Activated CD8-positive, alpha-beta memory T cell treated with anti-CD3 and anti-CD28 coated beads, Interleukin-2, amount 50 U/mL, for 48 hours (primary cell): ENCODE measurements around the gene SLC44A4.
A peak's percentile ranks its signal among the peaks of the same experiment; 100 is the strongest.
"Not testable (repeated sequence)": the region's sequence is repeated elsewhere in the genome, so short reads cannot be mapped to it uniquely, and the experiment has no call there.

Source experiments
- DNase-seq: peaks from one replicate; pipeline ENCODE4 v3.0.0-alpha.2; 2020

Gene SLC44A4

DNA sequence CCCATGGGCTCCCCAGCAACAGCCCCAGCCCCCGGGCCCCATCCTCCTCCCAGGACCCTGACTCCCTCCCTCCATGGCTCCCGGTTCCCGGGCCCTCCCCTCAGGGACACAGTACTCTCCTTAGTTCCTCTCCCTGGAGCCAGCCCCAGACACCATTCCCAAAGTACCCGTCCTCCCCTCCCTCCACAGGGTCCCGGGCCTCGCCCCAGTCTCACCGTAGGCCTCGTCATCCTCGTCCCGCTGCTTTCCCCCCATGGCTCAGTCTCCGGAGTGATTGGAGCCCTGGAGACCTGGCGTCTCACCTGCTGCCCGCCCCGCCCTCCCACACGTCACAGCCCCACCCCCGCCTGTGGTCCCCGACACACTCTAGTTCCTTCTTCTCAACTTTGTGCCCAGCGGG, at the start of gene SLC44A4:
Gene SLC44A4 (minus strand): TSS at position 272 of the 400 bp plus-strand sequence. CDS start 17 bp downstream, at position 255.
- no peak for DNase-seq

DNA sequence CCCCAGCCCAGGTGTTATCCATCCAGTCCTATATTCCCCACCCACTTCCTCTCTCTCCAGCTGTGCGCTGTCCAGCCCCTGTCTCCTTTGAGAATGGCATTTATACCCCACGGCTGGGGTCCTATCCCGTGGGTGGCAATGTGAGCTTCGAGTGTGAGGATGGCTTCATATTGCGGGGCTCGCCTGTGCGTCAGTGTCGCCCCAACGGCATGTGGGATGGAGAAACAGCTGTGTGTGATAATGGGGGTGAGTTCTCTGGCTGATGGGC, 49.8 kb upstream of the SLC44A4 start:
- no peak for DNase-seq

DNA sequence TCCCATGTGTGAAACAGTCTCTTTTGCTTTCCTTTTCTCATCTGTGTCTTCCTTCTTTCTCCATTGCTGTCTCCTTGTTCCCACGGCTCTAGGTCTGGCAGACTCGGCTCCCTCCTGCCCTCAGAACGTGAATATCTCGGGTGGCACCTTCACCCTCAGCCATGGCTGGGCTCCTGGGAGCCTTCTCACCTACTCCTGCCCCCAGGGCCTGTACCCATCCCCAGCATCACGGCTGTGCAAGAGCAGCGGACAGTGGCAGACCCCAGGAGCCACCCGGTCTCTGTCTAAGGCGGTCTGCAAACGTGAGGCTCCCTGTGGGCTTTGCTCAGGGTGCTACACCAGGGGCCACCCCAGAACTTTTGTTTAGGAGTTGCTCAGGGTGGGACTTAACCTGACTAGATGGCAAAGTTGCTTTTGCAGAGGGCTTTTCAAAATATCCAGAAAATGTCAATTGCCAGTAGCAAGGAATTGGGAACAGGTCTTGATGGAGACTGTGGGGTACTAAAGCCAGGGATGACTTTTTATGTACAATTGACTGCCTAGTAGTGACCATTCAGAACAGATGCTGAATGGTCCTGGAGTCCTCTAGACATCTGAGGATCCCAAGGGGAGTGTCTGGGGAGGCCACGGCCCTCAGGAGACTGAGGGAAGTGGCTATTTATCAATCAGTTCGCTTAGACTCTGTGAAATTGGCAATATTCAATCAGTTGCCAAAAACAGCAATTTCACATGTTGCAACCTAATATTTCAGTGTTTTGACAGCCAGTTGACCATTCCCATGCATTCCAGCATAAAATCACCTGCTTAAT, 49.3 kb upstream of the SLC44A4 start:
- DNase-seq: no peak

DNA sequence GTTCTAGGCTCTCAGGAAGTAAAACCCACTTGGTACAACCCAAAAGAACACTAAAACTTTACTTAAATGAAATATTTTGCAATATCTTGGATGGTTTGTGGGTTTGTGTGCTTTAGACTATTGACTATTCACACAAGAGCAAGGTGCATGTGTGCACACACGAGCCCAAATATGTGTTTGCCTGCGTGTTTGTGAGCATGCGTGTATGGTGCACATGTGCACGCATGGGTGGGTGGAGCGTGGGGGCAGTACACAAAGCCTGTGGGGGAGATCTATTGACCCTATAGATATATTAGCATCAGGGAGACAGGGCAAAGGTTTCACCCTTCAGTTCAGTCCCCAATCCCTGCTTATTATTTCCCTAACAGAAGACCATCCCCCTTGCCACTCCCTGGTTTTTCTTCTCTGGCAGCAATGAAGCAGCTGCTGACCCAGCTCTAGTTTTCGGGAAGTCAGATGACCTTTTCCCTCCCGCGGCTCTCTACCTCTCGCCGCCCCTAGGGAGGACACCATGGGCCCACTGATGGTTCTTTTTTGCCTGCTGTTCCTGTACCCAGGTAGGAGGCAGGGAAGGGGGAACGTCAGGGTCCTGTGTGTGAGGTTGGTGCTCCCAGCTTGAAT, 48.6 kb upstream of the SLC44A4 start, which contains the start of gene C2:
Gene C2 (plus strand): TSS at position 476 of the 621 bp plus-strand sequence. CDS start 36 bp downstream, at position 512.
- no peak for DNase-seq

DNA sequence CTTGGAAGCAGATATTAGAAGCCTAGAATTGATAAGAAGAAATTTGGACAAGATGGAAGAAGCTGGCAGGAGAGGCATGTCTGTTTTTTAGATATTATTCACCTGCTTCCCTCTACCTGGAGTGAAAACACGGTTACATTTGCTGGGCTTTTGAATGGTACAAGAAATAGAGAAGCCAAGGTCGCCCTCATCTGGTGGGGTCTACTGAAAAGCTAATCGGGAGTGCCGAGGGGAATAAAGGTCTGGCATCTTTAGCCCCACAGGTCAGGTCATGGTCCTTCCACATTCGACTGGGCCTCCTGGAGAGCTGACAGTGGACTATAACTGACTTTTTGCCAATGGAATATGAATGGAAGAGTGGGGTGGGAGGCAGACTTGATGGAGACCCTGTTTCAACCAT, 44.1 kb upstream of the SLC44A4 start:
- no peak for DNase-seq

DNA sequence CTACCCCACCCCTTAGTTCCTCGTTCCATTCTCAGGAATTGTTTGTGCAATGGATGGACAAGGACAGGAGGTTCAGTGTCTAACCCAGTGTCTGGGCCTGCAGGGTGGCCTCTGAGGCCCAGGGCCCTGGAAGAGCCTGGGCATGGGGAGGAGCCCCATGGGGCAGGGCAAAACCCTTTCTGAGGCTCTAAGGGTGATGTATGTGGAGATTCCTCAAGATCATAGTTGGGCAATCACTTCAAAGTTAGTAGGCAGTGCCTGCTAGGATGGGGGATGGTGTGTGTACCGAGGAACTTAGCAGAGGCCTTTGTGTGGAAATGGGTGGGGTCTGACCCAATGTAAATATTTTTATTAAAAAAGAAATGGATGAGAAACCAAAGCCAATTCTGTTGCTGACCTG, 42.0 kb upstream of the SLC44A4 start:
- DNase-seq: no peak

DNA sequence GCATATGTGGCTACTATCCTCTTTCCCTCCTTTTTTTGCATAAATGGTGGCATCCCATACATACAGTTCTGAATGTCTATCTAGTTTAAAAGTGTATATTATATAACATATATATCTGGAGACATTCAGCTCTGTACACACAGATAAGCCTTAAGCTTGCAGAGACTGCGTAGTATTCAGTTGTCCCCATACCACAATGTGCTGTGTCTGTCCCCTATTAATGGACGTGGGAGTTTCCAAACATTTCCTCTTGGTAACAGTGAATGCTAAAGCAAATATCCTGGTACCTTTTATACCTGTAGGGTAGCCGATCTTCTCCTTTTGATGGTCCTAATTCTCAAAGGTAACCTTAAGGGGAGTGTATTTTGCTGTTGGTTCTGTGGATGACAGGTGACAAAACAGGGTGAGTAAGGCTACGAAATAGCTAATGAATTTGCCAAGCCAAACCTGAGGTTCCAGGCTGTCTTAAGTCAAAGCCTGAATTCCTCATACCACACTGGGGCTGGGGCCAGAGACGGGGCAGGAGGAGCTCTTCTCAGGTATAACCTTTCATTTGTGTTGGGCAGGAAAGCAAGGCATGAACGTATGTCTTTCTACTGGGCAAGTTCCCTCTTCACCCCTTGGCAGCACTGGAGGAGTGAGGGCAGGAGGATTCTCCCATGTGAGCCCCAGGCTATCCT, 41.0 kb upstream of the SLC44A4 start:
- no peak for DNase-seq

DNA sequence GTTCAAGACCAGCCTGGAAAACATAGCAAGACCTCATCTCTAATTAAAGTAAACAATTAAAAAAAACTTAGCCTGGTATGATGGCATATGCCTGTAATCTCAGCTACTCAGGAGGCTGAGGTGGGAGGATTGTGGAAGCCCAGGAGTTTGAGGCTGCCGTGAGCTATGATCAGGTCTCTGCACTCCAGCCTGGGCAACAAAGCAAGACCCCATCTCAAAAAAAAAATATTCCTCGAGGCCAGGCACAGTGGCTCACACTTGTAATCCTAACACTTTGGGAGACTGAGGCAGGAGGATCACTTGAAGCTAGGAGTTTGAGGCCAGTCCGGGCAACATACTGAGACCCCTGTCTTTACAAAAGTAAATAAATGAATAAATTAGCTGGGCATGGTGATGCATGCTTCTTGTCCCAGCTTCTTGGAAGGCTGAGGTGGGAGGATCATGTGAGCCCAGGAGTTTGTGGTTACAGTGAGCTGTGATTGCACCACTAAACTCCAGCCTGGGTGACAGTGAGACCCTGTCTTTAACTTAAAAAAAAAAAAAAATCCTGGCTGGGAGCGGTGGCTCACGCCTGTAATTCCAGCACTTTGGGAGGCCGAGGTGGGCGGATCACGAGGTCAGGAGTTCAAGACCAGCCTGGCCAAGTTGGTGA, 39.4 kb upstream of the SLC44A4 start:
- no peak for DNase-seq

DNA sequence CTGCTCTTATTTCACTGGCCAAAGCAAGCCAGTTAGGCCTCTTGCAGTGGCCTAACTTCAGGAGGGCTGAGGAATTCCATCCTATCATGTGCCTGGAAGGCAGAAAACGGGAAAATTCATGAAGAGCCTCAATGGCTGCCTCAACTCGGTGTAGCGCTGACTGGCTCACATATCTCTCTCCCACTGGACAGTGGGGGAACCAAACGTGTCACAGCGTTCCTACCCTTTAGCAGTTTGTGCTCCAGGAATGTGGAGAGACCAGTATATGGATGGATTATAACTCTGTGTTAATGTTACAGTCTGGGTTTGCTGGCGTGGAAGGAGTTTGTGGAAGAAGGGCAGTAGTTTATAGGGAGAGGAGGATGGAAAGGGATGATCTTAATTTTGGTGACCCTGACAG, 37.0 kb upstream of the SLC44A4 start:
- DNase-seq: no peak

DNA sequence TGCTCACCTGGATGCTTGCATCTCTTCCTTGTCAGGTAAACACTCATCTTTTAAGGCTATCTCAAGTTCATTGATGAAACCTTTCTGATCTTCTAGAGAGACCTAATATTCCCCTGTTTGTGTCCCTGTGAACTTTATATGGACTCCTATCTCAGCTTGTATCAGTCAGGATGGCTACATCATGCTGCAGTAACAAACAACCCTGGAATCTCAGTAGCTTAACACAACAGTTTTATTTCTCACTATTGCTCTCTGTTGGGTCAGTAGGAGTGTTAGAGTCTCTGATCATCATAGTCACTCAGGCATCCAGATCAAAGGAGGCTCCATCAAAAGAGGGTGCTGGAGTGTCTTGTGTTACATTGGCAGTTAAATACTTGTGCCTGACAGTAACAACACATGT, 36.6 kb upstream of the SLC44A4 start:
- no peak for DNase-seq

DNA sequence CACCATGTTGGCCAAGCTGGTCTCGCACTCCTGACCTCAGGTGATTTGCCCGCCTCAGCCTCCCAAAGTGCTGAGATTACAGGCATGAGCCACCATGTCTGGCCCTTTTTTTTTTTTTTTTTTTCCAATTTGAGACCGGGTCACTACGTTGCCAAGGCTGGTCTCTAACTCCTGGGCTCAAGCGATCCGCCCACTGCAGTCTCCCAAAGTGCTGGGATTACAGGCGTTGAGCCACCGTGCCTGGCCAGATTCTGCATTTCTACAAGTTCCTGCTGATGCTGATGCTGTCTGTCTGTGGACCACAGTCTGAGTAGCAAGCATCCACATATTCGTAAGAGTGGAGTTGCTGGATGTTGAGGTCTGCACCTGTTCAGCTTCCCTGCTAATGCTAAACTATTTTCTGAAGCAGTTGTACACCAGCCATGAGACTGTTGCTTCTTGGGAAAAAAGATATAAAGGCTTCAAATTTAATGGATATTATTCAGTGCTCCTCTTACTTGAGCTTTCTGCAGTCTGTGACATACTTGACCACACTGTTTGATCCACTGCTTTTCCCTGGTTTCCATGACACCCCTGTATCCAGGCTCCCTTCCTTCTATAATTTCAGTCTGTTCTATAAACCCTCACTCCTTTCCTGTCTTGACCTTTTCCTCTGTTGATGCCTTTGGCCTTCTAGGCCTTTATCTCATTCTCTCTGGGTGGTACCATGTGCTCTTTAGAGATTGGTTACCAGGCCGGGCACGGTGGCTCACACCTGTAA, 33.2 kb upstream of the SLC44A4 start:
- no peak for DNase-seq

DNA sequence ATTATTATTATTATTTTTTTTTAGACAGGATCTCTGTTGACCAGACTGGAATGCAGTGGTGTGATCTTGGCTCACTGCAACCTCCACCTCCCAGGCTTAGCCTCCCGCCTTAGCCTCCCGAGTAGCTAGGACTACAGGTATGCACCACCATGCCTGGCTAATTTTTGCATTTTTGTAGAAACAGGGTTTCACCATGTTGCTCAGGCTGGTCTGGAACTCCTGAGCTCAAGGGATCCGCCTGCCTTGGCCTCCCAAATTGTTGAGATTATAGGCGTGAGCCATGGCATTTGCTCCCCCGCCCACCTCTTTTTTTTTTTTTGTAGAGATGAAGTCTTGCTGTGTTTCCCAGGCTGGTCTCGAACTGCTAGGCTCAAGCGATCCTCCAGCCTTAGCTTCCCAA, 30.5 kb upstream of the SLC44A4 start:
- DNase-seq: not testable (repeated sequence)

DNA sequence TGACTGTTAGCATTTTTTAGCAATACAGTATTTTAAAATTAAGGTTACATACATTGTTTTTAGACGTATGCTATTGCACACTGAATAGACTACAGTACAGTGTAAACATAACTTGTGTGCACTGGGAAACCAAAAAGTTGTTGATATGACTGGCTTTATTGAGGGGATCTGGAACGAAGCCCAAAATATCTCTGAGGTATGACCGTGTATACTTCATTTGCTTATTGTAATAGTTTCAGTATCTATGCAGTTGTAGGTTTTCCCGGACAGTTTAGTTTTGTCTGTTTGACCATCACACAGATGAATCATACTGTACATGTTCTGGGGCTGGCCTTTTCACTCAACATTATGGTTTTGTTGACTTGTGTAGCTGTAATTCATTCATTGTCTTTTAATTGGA, 30.0 kb upstream of the SLC44A4 start:
- no peak for DNase-seq

DNA sequence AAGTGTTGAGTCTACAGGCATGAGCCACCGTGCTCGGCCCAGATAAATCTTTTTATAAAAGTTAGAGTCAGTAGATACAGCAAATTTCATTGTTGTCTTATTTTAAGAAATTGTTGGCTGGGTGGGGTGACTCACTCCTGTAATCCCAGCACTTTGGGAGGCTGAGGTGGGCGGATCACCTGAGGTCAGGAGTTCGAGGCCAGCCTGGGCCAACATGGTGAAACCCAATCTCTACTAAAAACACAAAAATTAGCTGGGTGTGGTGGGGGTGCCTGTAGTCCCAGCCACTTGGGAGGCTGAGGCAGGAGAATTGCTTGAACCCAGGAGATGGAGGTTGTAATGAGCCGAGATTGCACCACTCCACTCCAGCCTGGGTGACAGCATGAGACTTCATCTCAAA, 29.5 kb upstream of the SLC44A4 start:
- DNase-seq: not testable (repeated sequence)

DNA sequence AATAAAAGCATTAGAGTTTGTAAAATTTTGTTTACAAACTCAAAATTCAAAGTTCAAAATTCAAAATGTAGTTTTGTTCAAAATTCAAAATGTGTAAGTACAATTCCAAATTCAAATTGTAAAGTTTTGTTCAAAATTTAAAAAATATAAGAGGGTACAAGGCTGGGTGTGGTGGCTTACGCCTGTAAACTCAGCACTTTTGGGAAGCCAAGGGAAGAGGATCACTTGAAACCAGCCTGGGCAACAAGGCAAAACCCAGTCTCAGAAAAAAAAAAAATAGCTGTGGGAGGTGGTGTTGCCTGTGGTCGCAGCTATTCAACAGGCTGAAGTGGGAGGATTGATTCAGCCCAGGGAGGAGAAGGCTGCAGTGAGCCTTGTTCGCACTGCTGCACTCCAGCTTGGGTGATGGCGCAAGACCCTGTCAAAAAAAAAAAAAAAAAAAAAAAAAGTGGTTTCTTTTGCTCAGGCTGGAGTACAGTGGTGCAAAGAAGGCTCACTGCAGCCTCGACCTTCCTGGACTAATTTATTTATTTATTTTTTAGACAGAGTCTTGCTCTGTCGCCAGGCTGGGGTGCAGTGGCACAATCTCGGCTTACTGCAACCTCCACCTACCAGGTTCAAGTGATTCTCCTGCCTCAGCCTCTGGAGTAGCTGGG, 28.5 kb upstream of the SLC44A4 start:
- DNase-seq: no peak

DNA sequence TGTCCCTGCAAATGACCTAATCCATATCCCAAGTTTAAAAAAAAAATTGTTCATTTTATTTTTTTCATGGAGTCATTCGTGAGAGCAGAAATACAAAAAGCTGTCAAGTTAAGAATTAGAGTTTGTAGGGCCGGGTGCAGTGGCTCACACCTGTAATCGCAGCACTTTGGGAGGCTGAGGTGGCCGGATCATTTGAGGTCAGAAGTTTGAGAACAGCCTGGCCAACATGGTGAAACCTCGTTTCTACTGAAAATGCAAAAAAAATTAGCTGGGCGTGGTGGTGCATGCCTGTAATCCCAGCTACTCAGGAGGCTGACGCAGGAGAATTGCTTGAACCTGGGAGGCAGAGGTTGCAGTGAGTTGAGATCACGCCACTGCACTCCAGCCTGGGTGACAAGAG, 27.9 kb upstream of the SLC44A4 start:
- DNase-seq: not testable (repeated sequence)

DNA sequence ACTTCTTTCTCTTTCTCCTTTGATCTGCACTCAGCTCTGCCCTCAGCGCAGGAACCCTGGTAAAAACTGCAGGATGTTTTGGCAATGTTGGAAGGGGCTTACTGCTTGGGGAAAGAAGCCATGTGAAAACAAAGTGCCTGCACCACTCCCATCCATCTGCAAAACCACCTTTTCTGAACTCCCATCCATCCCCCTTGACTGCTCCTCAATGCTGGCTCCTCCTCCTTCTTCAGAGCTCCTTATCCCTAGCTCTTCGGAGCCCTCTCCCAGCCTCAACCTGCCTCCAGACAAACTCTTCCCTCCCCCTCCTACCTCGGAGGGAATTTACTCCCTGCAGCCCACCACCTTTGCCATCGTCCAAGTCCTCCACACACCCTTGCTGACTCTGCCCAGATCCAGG, 27.3 kb upstream of the SLC44A4 start:
- DNase-seq: no peak

DNA sequence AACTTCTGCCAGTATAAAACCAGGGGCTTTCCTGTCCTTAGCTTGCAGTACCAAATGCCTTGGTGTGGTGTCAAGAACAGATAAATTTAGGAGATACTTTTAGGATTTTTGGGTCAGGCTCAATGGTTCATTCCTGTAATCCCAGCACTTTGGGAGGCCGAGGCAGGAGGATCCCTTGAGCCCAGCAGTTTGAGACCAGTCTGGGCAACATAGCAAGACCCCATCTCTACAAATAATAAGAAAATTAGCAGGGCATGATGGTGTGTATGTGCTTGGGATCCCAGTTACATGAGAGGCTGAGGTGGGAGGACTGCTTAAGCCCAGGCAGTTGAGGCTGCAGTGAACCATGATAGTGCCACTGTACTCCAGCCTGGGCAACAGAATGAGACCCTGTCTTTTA, 26.2 kb upstream of the SLC44A4 start:
- DNase-seq: no peak

DNA sequence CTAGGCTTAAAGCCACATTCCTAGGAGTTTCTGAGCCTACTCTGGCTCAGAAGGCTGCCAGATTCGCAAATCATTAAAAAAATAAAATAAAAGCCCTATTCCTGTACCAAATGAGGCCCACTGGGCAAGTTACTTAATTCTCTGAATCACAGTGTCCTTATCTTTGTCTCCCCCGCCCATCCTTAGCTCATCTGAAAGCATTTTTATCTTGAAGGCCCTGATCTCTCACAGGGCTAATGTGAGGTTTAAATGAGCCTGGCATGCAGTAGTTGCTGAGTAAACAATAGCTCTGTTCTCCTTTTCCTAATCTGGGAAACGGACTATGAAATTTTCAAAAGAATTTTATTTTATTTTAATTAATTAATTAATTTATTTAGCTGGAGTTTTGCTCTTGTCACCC, 25.2 kb upstream of the SLC44A4 start:
- DNase-seq: no peak

DNA sequence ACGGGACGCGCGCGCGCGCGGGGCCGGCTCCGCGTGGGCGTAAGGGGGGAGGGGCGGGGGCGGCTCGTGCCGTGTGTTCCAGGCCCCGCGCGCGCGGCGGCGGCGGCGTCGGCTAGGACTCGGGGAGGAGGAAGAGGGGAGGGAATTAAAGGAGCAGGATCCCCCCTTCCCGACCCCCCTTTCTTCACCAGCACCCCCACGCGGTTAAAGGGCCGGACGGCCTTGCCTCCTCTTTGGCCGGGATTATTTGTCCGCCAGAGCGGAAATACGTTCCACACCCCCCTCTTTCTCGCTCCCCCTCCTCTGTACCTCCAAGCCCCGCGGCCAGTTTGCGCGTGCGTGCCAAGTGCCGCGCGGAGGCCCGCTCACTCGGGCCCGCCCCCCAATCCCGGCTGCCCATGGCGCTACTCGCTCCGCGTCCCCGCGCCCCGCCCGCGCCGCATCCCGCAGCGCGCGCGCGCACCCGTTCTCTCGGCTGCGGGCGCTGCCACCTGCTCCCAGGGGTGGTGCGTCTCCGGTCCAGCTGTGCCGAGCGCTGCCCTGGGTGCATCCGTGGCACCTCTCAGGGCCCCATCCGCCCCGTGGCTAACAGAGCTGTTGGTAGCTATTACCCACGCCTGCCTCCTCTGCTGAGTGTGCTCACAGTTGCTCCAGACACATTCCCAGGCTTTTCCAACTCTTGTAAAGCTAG, 23.3 kb upstream of the SLC44A4 start, which contains the start of gene ZBTB12:
Gene ZBTB12 (minus strand): TSS at position 134 of the 691 bp plus-strand sequence. CDS start 781 bp downstream, outside the sequence.
- DNase-seq: peak; percentile 90

DNA sequence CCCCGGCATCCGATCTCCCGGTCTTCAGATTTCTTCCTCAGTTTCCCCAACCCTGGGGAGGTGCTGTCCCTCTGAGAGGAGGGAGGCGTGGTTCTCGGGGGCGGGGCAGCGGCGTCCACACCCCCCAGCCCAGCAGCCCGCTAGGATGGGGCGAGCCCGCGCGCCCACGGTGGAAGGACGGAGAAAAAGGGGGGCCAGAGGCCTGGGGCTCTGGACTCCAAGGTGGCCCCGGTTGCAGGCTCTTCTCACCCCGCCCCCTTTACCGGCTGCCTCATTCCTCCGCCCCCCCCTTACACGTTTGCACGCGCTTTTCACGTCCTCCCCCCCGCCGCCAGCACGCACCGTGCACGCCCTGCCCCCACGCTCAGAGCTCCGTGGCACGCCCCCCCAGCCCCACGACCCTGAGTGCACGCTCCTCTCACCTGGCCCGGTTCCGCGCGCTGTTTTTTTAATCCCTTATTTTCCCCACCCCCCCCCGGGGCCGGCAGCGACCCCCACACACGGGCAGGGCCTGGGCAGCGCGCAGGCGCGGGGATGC, 22.7 kb upstream of the SLC44A4 start:
- no peak for DNase-seq
